Fibroblast of lung (primary cell): ENCODE data around the gene PRLR. TPM values are rescaled to one million over a fixed set of nuclear protein-coding genes. Genes with fewer than 3 reads are reported as not detected.
"Not testable (repeated sequence)": the region's sequence is repeated elsewhere in the genome, so short reads cannot be mapped to it uniquely, and the experiment has no call there.

ENCODE experiments used
- DNase-seq, 2 donors: peaks; one replicate each; pipeline versions ENCODE4 v3.0.0 to v3.0.0-alpha.2; 2010; ENCODE audit warnings: low read depth in 2 of 2
- H2AFZ ChIP-seq: 2 replicates; pipeline ENCODE4 v1.5.1; 2012; ENCODE audit warnings: low read length, control low read depth, inconsistent platforms
- H3K27ac ChIP-seq: 2 replicates; pipeline ENCODE4 v1.5.1; 2011; ENCODE audit warnings: low read length, control low read depth; ENCODE audit not compliant: insufficient read depth
- H3K27me3 ChIP-seq: 2 replicates; pipeline ENCODE4 v1.5.1; 2011; ENCODE audit warnings: mild to moderate bottlenecking, low read length; ENCODE audit not compliant: control insufficient read depth, insufficient read depth
- H3K36me3 ChIP-seq: 2 replicates; pipeline ENCODE4 v1.5.1; 2011; ENCODE audit warnings: low read length; ENCODE audit not compliant: control insufficient read depth, insufficient read depth
- H3K4me1 ChIP-seq: 2 replicates; pipeline ENCODE4 v1.5.1; 2011; ENCODE audit warnings: low read length; ENCODE audit not compliant: control insufficient read depth, insufficient read depth; ENCODE audit errors: extremely low read depth
- H3K4me2 ChIP-seq: 2 replicates; pipeline ENCODE4 v1.5.1; 2011; ENCODE audit warnings: low read length, control low read depth; ENCODE audit not compliant: insufficient read depth; ENCODE audit errors: extremely low read depth
- H3K4me3 ChIP-seq, 4 experiments: fragments of 200-600 bp in 1 of 4; sonication (generic) in 1 of 4; replicated peaks in 1 of 4; 2 replicates each; pipeline ENCODE4 v1.5.1; 2011 to 2016; ENCODE audit warnings: low read length in 4 of 4, low read depth in 3 of 4, mild to moderate bottlenecking in 3 of 4, control low read depth in 2 of 4, inconsistent platforms in 1 of 4, mixed read lengths in 1 of 4; ENCODE audit not compliant: insufficient read depth in 1 of 4; ENCODE audit errors: control extremely low read depth in 1 of 4
- H3K79me2 ChIP-seq: 2 replicates; pipeline ENCODE4 v1.5.1; 2012; ENCODE audit warnings: mild to moderate bottlenecking, low read length, inconsistent platforms; ENCODE audit not compliant: control insufficient read depth, insufficient read depth
- H3K9ac ChIP-seq: 2 replicates; pipeline ENCODE4 v1.5.1; 2011; ENCODE audit warnings: mild to moderate bottlenecking, low read length, control low read depth; ENCODE audit not compliant: insufficient read depth
- H3K9me3 ChIP-seq: 2 replicates; pipeline ENCODE4 v1.5.1; 2012; ENCODE audit warnings: low read depth, low read length; ENCODE audit not compliant: control insufficient read depth, insufficient read depth
- H4K20me1 ChIP-seq: 2 replicates; pipeline ENCODE4 v1.5.1; 2011; ENCODE audit warnings: low read length; ENCODE audit not compliant: control insufficient read depth, insufficient read depth; ENCODE audit errors: extremely low read depth
- CTCF ChIP-seq, 2 donors: IDR thresholded peaks in 1 of 2; conservative IDR thresholded peaks in 1 of 2; 1 replicate in 1 of 2; 2 replicates in 1 of 2; pipeline ENCODE4 v1.5.1; 2011 to 2012; ENCODE audit warnings: low read length in 2 of 2, control low read depth in 1 of 2, inconsistent platforms in 1 of 2, low read depth in 1 of 2, mild to moderate bottlenecking in 1 of 2
- EZH2 ChIP-seq: IDR thresholded peaks from 2 replicates; pipeline ENCODE4 v1.5.1; 2012; ENCODE audit warnings: low read length, control low read depth, mild to moderate bottlenecking; ENCODE audit errors: missing control alignments
- polyA plus RNA-seq, 2 donors: library from polyadenylated mRNA; depleted of rRNA in 1 of 2; stranded (reverse) in 1 of 2; unstranded in 1 of 2; fragments of >200 nt; gene quantifications; 2 replicates each; pipeline ENCODE4 v1.2.1, GENCODE V29; 2011 to 2012; ENCODE audit warnings: missing spikeins in 1 of 2
- total RNA-seq: library from RNA; depleted of rRNA; stranded (reverse); fragments of >200 nt; gene quantifications from 2 replicates; pipeline ENCODE4 v1.2.1, GENCODE V29; 2014

The PRLR gene
- total and polyA plus RNA-seq, 2 donors (not counting 1 experiment from before 2014, with no cell fraction given), result 0.33 to 0.41 TPM

DNA sequence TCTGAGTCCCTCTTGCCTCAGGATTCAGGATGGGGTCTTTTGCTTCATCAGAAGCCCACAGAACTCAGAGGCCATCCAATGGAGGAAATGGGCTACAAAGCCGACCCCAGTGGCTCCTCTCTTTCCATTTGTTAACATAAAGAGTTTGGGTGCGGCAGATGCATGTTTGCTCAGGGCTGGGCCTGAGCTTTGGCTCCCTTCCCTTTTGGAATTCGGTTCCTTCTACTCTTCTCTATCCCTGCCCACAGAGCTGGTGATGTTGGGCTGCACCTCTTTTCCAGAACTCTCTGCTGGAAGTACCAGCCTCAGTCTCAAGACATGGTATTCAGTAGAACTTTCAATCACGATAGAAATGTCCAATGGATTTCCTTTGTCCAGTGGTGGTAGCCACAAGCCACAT is 115.6 kb downstream of the PRLR start:
- no peak for DNase-seq
- Histone ChIP-seq H3K36me3 (no peaks in the 10 kb centered on the region), H3K9ac (no peak overlapping the region)

GRCh38 chr5:35112300-35112699 is 118.0 kb downstream of the PRLR start:
- Histone ChIP-seq H3K27ac (no peak overlapping the region), H3K4me3 (no peak overlapping the region), H3K9me3 (no peaks in the 10 kb centered on the region), H2AFZ (no peak overlapping the region), H3K4me1 (no peaks in the 10 kb centered on the region), H3K27me3 (peaks cover 4% of the 10 kb centered on the region), H3K9ac (no peak overlapping the region), H3K4me2 (no peak overlapping the region), H3K79me2 (no peaks in the 10 kb centered on the region), H3K36me3 (no peaks in the 10 kb centered on the region), H4K20me1 (no peaks in the 10 kb centered on the region)
- TF ChIP-seq EZH2 (no peak), CTCF (conservative IDR thresholded peaks at IDR 0.05 in 1 of 2, IDR thresholded peaks at IDR 0.05 in 1 of 2; ENCODE audit: low read depth in 1 of 2, low read length in 2 of 2) (no peak)
- no peak for DNase-seq

More for the DNA sequence above, 115.6 kb downstream of the PRLR start:
- H3K4me2 ChIP-seq, result no peak overlapping the region
- peaks cover 4% of the 10 kb centered on the region for H3K27me3 ChIP-seq
- no peak overlapping the region for H3K4me3 ChIP-seq
- TF ChIP-seq CTCF (conservative IDR thresholded peaks at IDR 0.05 in 1 of 2, IDR thresholded peaks at IDR 0.05 in 1 of 2; ENCODE audit: low read depth in 1 of 2, low read length in 2 of 2), result no peak
- TF ChIP-seq EZH2, result no peak
- no peaks in the 10 kb centered on the region for H3K79me2 ChIP-seq
- H3K4me1 ChIP-seq, result peaks cover 2% of the 10 kb centered on the region
- no peak overlapping the region for H3K27ac ChIP-seq
- H4K20me1 ChIP-seq, result no peaks in the 10 kb centered on the region
- H3K9me3 ChIP-seq, result no peaks in the 10 kb centered on the region
- no peak overlapping the region for H2AFZ ChIP-seq

- H3K9ac ChIP-seq, H3K27me3 ChIP-seq, H3K36me3 ChIP-seq, H3K9me3 ChIP-seq, H3K79me2 ChIP-seq, H3K4me3 ChIP-seq, DNase-seq, H3K4me2 ChIP-seq, H3K4me1 ChIP-seq, H4K20me1 ChIP-seq, H2AFZ ChIP-seq, H3K27ac ChIP-seq: not testable (repeated sequence)
Measured at GRCh38 chr5:35104550-35104949, 125.7 kb downstream of the PRLR start.
